Fibroblast of lung (primary cell): ENCODE results near the gene CLCC1.

Source experiments
- CTCF ChIP-seq, 2 donors: IDR thresholded peaks in 1 of 2; conservative IDR thresholded peaks in 1 of 2; 1 replicate in 1 of 2; 2 replicates in 1 of 2; pipeline ENCODE4 v1.5.1; 2011 to 2012; ENCODE audit warnings: low read length in 2 of 2, control low read depth in 1 of 2, inconsistent platforms in 1 of 2, low read depth in 1 of 2, mild to moderate bottlenecking in 1 of 2
- EZH2 ChIP-seq: IDR thresholded peaks from 2 replicates; pipeline ENCODE4 v1.5.1; 2012; ENCODE audit warnings: low read length, control low read depth, mild to moderate bottlenecking; ENCODE audit errors: missing control alignments

DNA sequence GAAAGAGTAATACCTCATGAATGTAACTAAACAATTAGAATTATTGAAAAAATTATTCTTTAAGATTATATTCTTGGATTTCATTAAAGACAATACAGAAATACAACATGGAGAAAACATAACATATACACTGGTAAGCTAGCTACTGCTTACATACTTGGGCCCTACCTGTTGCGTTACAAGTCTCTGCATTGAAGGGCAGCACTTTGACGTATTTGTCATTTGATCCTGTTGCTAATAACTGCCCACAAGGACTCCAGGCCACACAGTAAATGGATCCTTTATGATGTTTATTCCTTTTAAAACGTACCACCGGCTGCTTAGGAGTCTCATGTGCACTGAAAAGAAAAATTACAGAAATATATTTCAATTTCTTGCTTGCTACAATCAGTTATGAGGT is 19.8 kb upstream of the CLCC1 start:
- TF ChIP-seq CTCF (conservative IDR thresholded peaks at IDR 0.05 in 1 of 2, IDR thresholded peaks at IDR 0.05 in 1 of 2; ENCODE audit: low read depth in 1 of 2, low read length in 2 of 2): no peak
- no peak for TF ChIP-seq EZH2
